HG02759 (cell line): ENCODE results near the gene TIPRL.

Experiments used
- ATAC-seq: cut with Tn5 transposase; IDR thresholded peaks from one replicate; pipeline ENCODE4 v1.9.1; 2021; ENCODE audit warnings: mild to moderate bottlenecking, moderate library complexity; ENCODE audit not compliant: unreplicated experiment

Gene TIPRL

GRCh38 chr1:168246506-168246905 is 67.7 kb downstream of the TIPRL start:
- no peak for ATAC-seq
